ENCODE results near the gene PRICKLE2.

- TF ChIP-seq CTCF (IDR thresholded peaks at IDR 0.05) (no peak), ZFX (IDR thresholded peaks at IDR 0.05; ENCODE audit: borderline replicate concordance) (no peak)
These were observed 129.5 kb downstream of the PRICKLE2 start for GRCh38 chr3:64095802-64096201.
